GM19455 (cell line): ENCODE measurements around the gene THNSL1.
"Not testable (repeated sequence)": the region's sequence is repeated elsewhere in the genome, so short reads cannot be mapped to it uniquely, and the experiment has no call there.

Source experiments
- ATAC-seq: cut with Tn5 transposase; IDR thresholded peaks from one replicate; pipeline ENCODE4 v1.9.1; 2021; ENCODE audit not compliant: unreplicated experiment

Gene THNSL1

DNA sequence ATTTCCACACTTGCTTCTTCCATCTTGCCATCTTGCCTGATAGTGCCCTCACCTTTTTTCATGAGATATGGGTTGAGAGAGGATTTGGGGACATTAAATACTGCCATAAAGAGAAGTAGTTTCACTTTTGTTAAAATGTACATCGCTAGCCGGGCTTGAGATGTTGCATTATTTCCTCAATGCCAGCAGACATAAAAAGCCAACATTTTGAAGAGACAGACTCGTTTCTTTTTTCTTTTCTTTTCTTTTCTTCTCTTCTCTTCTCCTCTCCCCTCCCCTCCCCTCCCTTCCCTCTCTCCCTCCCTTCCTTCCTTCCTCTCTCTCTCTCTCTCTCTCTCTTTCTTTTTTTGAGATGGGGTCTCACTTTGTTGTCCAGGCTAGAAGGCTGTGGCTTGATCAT lies 18.4 kb upstream of the THNSL1 start:
- ATAC-seq: no peak

DNA sequence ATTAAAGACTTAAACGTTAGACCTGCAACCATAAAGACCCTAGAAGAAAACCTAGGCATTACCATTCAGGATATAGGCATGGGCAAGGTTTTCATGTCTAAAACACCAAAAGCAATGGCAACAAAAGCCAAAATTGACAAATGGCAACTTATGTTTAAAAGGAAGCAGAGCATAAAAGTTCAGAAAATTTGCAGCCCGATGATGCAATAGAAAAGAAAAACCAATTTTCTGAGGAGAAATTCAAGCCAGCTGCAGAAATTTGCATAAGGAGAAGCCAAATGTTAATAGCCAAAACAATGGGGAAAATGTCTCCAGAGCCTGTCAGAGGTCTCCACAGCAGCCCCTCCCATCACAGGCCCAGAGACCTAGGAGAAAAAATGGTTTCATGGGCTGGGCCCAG lies 4.8 kb upstream of the THNSL1 start:
- not testable (repeated sequence) for ATAC-seq

DNA sequence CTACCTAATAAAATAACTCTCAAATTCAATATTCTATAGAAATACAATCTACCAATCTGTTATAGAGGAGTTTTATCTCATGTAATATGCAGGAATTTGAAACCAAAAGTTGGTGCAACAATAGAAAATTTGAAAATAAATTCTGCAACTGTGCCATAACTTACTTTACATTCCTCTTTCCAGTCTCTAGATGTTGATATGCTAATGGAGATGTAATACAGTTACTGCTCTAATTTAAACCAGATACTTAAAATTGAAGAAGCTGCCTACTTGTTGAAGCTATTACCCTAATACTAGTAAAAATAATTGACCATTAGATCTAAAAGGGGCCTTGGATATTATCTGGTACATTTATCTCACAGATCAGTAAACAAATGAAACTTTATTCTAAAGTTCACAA lies 1.8 kb upstream of the THNSL1 start:
- ATAC-seq: no peak

DNA sequence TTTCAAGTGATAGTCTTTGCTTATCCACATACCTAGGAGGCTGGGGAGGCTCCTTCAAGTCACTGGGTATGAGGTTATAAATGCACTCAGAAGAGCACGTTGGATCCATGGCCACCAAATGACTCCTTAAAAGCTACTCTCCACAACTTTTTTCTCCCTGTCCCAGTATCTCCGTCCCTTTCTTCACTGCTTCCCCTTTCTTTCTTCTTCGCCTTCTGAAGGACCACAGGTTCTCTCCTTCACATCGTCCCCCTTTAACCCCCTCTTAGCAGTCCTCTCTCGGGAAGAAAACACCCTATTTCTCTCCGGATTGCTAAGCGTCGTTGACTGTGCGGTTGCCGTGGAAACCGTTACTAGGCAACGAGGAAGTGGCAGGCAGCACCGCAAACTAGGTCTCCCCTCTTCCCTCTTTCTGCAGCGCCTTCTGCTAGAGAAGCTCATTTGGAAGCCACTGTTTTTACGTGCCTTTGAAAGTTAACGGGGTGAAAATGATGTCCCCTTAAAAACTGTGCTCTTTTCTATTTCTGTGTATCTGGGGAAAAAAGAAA lies 510 bp upstream of the THNSL1 start, which contains the start of gene ENKUR:
Gene ENKUR (minus strand): TSS at position 331 of the 548 bp plus-strand sequence. CDS start 222 bp downstream, at position 109.
- ATAC-seq: peak; percentile 79

- peak; percentile 1 for ATAC-seq
Observed at GRCh38 chr10:25017154-25017590, 760 bp downstream of the THNSL1 start.

GRCh38 chr10:25017661-25018060 lies 1.2 kb downstream of the THNSL1 start:
- no peak for ATAC-seq

GRCh38 chr10:25018703-25019102 lies 2.3 kb downstream of the THNSL1 start:
- no peak for ATAC-seq

- no peak for ATAC-seq
Observed at GRCh38 chr10:25023278-25023677, 6.9 kb downstream of the THNSL1 start.

DNA sequence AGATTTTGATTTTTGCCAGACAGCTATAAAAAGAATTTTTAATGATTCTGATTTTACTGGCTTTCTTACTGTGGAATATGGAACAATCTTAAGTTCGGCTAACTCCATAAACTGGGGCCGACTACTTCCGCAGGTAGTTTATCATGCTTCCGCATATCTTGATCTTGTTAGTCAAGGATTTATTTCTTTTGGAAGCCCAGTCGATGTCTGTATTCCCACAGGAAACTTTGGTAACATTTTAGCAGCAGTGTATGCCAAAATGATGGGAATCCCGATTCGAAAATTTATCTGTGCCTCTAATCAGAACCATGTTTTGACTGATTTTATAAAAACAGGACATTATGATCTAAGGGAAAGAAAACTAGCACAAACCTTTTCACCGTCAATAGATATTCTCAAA lies 8.1 kb downstream of the THNSL1 start:
- no peak for ATAC-seq

DNA sequence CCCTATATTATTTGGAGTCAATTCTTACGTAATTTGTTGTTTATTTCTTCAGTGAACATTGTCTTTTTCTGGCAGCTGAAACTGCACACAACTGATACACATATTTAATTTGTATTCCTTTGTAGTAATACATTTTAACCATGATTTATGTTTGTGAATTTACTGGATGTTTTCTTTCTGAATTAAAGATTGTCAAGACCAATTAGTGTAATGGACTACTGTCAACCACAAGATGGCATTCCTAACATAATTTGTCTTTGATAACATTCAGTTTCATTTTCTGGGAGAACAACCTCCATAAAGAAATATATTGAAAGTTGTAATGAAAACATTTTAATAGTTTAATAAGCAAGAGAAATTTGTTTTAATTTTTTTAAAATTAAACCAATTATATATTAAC lies 10.1 kb downstream of the THNSL1 start:
- no peak for ATAC-seq

DNA sequence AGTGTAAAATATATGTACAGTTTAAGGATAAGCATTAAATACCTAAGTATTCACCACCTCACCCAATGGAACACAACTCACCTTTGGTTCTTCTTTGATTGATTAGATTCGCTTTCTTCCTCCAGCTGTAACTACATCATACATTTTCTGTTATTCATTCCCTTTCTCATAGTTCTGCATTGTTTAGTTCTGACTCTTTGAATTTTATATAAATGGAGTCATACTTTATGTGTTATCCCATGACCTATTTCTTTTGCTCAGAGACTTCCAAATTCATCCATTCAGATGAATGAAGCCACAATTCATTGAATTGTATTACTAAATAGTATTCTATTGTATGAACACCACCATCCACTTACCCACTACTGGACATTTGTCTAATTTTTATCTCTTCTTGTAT lies 12.3 kb downstream of the THNSL1 start:
- no peak for ATAC-seq

- ATAC-seq: no peak
Observed at GRCh38 chr10:25029519-25029918, 13.1 kb downstream of the THNSL1 start.

GRCh38 chr10:25036381-25036780 lies 20.0 kb downstream of the THNSL1 start:
- ATAC-seq: no peak

DNA sequence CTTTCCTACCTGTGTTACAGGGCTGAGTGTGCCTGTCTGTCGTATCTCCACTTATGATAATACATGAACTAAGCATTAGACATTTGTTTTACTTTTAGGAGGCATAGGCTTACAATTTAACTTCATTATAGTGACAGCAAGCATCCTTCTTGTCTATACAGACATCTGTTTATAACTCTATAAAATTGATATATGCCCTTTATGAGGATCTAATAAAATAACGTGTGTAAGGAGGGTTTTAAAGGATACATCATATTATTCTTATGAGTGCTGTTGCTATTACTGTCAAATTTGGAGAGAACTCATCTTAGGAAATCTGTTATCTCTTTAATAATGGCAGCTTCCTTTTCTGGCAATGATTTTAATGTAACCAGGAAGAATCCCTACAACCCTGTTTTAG lies 21.9 kb downstream of the THNSL1 start:
- ATAC-seq: no peak

- ATAC-seq: no peak
Observed at GRCh38 chr10:25039531-25039930, 23.1 kb downstream of the THNSL1 start.

DNA sequence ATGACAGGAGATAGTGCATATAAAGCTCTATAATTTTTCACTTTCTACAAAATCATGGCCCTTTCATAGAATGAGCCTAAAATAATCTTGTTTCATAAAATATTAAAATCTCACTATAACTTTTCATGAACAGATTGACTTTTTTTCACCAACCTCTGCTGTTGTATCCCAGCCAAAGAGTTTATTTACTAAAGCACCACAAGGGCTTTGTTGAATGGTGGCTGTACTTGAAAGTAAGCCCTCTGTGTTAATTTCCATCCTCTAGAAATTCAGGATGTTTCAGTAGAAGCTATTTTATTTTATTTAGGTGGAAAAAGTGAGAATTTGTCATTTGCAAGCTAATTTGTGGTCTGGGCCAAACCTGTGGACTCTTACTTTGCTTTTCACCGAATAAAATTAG lies 30.2 kb downstream of the THNSL1 start:
- no peak for ATAC-seq

- no peak for ATAC-seq
Observed at GRCh38 chr10:25047088-25047487, 30.7 kb downstream of the THNSL1 start.

- no peak for ATAC-seq
Observed at GRCh38 chr10:25047591-25048301, 31.3 kb downstream of the THNSL1 start.

DNA sequence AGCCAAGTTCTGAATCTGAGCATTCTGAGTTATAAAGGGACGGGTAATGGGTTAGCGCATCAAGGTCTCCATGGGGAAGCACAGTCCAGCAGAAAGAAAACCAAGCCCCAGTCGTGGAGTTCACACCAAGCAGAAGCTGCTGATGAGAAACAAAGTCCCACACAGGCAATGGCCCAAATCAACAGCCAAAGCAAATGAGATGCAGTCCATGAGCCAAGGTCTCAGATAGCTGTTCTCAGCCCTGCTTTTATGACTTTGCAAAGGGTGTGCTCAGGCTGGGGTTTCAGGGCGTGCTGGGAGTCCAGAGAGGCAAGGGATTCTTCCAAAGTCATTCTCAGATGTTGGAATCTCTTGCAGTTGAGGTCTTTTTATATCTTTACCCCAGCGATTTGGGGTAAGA lies 32.0 kb downstream of the THNSL1 start:
- ATAC-seq: no peak

GRCh38 chr10:25049966-25050365 lies 33.6 kb downstream of the THNSL1 start:
- no peak for ATAC-seq

GRCh38 chr10:25050402-25050801 lies 34.0 kb downstream of the THNSL1 start:
- no peak for ATAC-seq

DNA sequence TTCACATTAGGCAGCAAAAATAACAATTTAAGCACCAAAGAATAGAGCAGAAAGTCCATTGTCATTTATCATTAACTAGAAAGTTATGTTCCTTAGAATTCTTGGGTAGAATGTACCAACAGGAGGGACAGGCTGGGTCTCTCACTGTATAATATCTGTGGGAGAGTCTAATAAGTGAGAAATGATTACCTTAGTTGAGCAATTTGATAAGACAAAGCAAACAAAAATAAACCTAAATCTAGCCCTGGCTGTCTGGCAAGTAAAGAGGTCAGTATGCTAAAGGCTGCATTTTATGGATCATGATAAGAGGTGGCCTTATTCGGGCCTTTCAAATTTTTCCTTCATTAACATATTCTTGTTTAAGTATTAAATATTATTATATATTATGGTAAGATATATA lies 35.6 kb downstream of the THNSL1 start:
- ATAC-seq: no peak

DNA sequence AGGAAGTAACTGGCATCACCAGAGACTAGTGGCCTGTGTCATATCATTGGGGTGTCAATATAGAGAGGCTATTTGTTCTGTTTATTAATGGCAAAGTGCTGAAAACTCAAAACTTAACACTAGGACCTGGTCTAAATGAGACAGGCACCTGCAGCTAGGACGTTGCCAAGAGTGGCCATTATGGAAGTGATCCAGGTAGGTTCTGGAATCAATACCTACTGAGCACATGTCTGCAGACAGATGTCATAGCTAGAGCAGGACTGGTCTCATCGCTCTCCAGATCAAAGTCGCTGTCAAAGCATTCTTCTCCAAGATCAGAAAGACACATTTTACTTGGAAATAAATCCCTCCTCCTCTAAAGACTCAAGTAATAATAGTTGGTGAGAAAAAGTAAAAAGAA lies 40.3 kb downstream of the THNSL1 start:
- ATAC-seq: no peak
